ENCODE measurements around the gene MAOB. TPM values are rescaled to one million over a fixed set of nuclear protein-coding genes. Genes with fewer than 3 reads are reported as not detected.

Gene MAOB
- total RNA-seq, 1 donor from 2014 or later: 0.93 TPM

GRCh38 chrX:43735957-43736356, 146.3 kb downstream of the MAOB start:
- H3K4me3 Mint-ChIP-seq (ENCODE audit: low read depth): peak overlapping the region; percentile 12
- no peaks in the 10 kb centered on the region for H3K27me3 Mint-ChIP-seq
- peaks cover 15% of the 10 kb centered on the region for H3K4me1 Mint-ChIP-seq (ENCODE audit: low read depth)
- H3K9me3 Mint-ChIP-seq (ENCODE audit: low read depth): peaks cover 18% of the 10 kb centered on the region
- TF ChIP-seq CTCF (IDR thresholded peaks at IDR 0.05; ENCODE audit: unreplicated experiment): no peak
- no peak for DNase-seq (ENCODE audit: low spot score, unreplicated experiment)
- peaks cover 7% of the 10 kb centered on the region for H3K36me3 Mint-ChIP-seq (ENCODE audit: insufficient read depth)
- H3K27ac Mint-ChIP-seq: peak overlapping the region; percentile 64

GRCh38 chrX:43735534-43735933, 146.7 kb downstream of the MAOB start:
- peaks cover 15% of the 10 kb centered on the region for H3K4me1 Mint-ChIP-seq (ENCODE audit: low read depth)
- H3K27me3 Mint-ChIP-seq: no peaks in the 10 kb centered on the region

GRCh38 chrX:43734444-43734843, 147.8 kb downstream of the MAOB start:
- Mint-ChIP-seq H3K27me3 (no peaks in the 10 kb centered on the region), H3K36me3 (ENCODE audit: insufficient read depth) (peaks cover 7% of the 10 kb centered on the region), H3K9me3 (ENCODE audit: low read depth) (peaks cover 18% of the 10 kb centered on the region), H3K4me1 (ENCODE audit: low read depth) (peaks cover 15% of the 10 kb centered on the region), H3K4me3 (ENCODE audit: low read depth) (no peak overlapping the region), H3K27ac (no peak overlapping the region)
- no peak for DNase-seq (ENCODE audit: low spot score, unreplicated experiment)
- no peak for TF ChIP-seq CTCF (IDR thresholded peaks at IDR 0.05; ENCODE audit: unreplicated experiment)

More at GRCh38 chrX:43735534-43735933, 146.7 kb downstream of the MAOB start:
- no peak for TF ChIP-seq CTCF (IDR thresholded peaks at IDR 0.05; ENCODE audit: unreplicated experiment)
- no peak for DNase-seq (ENCODE audit: low spot score, unreplicated experiment)
- Mint-ChIP-seq H3K27ac (no peak overlapping the region), H3K36me3 (ENCODE audit: insufficient read depth) (peaks cover 7% of the 10 kb centered on the region), H3K9me3 (ENCODE audit: low read depth) (peaks cover 18% of the 10 kb centered on the region), H3K4me3 (ENCODE audit: low read depth) (no peak overlapping the region)

DNA sequence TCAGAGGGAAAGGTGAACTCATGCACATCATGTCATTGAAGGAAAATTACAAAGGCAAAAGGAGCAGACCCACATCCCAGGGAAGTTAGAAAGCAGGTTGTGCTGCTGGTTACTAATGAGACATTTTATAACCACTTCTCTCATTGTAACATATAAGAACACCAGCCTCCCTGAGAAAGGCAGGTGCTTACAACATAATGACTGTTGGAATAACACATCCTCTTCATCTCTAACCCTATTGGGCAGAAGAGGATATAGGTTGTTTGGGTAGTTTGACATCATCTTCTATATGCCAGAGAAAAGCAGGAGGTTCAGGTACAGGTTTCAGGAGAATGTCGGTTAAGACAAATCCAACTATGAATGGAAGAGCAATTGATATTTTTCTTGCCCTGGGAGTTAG, 148.6 kb downstream of the MAOB start:
- no peak overlapping the region for H3K4me3 Mint-ChIP-seq (ENCODE audit: low read depth)
- no peak for TF ChIP-seq CTCF (IDR thresholded peaks at IDR 0.05; ENCODE audit: unreplicated experiment)
- H3K36me3 Mint-ChIP-seq (ENCODE audit: insufficient read depth): peaks cover 5% of the 10 kb centered on the region
- H3K9me3 Mint-ChIP-seq (ENCODE audit: low read depth): peaks cover 15% of the 10 kb centered on the region
- H3K27ac Mint-ChIP-seq: no peak overlapping the region
- no peak for DNase-seq (ENCODE audit: low spot score, unreplicated experiment)
- H3K27me3 Mint-ChIP-seq: no peaks in the 10 kb centered on the region
- peaks cover 15% of the 10 kb centered on the region for H3K4me1 Mint-ChIP-seq (ENCODE audit: low read depth)

DNA sequence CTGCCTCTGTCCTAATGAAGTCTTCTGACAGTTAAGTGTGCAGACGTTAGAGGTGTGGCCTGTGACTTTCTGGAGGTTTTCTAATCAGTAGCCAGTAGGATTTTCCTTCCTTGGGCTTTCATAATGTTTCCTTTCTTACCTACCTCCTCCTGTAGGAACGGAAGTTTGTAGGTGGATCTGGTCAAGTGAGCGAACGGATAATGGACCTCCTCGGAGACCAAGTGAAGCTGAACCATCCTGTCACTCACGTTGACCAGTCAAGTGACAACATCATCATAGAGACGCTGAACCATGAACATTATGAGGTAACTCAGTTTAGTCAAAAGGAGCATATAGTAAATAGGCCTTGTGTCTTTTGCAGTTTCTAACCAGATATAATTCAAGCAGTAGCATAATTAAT, 151.2 kb downstream of the MAOB start:
- Mint-ChIP-seq H3K27ac (no peak overlapping the region), H3K4me1 (ENCODE audit: low read depth) (peaks cover 13% of the 10 kb centered on the region), H3K9me3 (ENCODE audit: low read depth) (peaks cover 19% of the 10 kb centered on the region), H3K27me3 (no peaks in the 10 kb centered on the region), H3K4me3 (ENCODE audit: low read depth) (no peak overlapping the region), H3K36me3 (ENCODE audit: insufficient read depth) (peaks cover 9% of the 10 kb centered on the region)
- DNase-seq (ENCODE audit: low spot score, unreplicated experiment): no peak
- TF ChIP-seq CTCF (IDR thresholded peaks at IDR 0.05; ENCODE audit: unreplicated experiment): no peak
